Measurements from ENCODE around the gene OR2V2.
"Not testable (repeated sequence)": the region's sequence is repeated elsewhere in the genome, so short reads cannot be mapped to it uniquely, and the experiment has no call there.

OR2V2 gene

DNA sequence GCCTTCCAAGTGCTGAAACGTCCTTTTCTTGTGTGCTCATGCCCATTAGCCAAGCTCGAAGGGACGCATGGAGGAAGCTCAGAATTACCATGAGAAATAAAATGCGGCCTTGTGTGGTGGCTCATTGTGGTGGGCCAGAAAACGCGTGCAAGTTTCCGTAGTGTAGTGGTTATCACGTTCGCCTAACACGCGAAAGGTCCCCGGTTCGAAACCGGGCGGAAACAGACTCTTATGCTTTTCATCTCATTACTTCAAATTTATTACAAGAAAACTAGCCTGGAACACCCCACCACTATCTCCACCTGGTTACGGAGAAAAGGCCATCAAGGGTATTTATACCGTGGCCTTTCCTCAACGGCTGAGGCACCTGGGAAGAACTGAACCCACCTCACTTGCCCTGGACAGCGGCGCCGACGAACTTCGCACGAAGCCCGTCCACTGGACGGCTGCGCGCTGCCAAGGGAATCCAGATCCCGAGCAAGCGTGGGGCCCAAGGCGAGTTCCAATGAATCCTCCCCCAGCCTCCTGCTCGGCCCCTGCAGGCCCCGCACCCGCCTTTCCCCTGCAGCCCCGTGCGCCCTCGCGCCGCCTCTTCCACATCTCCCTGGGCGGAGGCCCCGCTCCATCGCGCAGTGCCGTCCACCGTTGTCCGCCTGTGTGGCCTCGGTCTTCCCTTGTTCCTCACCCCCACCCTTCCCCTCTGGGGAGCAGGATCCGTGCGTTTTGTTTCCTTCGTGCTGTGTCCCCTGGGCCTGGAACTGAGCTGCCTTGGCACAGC lies 22.3 kb downstream of the OR2V2 start:
- not testable (repeated sequence) for DNase-seq (ENCODE audit: low read depth)

DNA sequence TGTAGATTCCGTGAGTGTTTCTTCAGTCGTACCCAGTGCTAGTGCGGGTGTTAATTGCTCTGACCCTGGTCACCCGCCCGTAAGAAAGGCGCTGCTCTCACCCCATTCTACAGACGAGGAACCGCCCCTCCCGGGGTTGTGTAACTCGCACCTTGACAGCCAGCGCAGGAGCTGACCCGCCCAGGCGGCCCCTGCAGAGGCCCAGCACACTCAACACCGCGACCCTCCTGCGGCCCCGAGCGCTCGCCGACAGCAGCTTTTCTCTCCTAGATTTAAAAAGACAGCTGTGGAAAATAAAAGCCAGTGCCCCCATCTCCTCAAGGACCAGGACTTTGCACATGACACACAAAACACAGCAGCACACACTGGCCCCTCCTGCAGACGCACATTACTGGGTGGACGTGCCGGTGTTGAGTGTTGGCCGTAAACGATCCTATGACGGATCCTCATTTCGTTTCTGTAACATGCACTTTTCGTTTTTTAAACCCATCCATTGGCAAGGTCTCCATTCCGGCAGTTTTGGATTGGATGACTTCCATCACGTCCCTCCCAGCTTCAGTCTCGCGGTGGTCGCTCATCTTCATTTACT lies 22.9 kb downstream of the OR2V2 start:
- no peak for DNase-seq (ENCODE audit: low read depth)

DNA sequence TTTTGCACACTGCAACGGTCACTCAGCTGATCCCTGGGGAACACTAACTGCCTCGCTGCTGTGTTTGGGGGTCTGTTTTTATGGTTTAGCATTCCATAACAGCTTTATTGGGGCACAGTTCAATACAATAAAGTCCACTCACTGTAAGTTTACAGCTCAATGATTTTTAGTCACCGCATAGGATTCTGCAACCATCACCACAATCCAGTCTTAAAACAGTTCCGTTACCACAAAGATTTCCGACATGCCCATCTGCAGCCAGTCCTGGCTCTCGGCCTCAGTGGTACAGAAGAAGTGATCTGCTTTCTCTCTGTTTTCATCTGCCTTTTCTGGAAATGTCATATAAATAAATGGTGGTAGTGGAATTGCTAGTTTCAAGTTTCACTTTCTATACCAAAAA lies 23.6 kb downstream of the OR2V2 start:
- DNase-seq (ENCODE audit: low read depth) = no peak

DNA sequence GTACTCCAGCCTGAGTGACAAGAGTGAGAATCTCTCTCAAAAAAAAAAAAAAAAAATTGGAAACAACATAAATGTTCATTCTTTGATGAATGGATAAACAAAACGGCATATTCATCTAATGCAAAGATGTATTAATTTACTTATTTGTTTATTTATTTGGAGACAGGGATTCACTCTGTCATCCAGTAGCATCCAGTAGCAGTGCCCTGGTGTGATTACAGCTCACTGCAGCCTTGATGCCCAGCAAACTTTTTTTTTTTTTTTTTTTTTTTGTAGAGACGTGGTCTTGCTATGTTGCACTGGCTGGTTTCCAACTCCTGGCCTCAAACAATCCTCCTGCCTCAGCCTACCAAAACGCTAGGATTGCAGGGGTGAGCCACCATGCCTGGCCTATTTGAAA lies 24.4 kb downstream of the OR2V2 start:
- no peak for DNase-seq (ENCODE audit: low read depth)

DNA sequence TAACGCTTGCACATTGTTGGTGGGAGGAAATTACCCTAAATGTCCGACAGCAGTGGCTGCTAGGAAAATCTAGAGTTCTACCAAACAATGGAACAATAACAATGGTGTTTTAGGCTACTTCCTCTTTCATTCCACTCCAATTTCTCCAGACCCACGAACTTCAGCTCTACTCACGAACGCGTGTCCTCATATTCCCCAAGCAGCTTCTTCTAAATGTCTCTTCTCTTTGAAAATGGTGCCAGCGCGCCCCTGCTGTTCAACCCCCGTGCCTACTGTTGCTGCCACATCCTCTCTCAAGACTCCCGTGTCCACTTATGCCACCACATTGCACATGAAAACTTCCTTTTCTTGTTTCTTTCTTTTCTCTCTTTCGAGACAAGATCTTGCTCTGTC lies 25.6 kb downstream of the OR2V2 start:
- DNase-seq (ENCODE audit: low read depth) = no peak

DNA sequence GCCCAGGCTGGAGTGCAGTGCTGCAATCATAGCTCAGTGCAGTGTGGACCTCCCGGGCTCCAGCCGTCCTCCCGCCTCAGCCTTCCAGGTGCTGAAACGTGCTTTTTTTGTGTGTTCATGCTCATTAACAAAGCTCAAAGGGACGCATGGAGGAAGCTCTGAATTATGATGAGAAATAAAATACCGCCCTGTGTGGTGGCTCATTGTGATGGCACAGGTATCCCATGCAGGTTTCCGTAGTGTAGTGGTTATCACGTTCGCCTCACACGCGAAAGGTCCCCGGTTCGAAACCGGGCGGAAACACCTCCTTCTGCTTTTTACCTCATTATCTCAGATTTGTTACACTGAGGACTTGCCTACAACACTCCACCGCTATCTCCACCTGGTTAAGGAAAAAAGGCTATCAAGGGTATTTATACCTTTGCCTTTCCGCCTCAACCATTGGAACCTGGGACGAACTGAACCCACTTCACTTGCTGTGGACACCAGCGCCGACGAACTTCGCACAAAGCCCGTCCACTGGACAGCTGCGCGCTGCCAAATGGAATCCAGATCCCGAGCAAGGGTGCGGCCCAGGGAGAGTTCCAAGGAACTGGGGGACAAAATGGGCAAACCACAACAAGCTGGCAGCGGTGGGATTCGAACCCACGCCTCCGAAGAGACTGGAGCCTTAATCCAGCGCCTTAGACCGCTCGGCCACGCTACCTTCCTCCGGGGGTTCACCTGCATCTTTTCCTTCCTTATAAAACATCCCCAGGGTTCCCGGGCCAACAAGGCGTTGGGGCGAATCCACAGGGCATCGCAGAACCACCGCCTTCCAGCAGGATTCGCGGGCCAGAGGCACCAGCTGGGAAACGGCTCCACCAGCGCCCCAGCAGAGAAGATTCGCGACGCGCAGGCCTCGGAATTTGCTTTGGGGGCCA lies 26.3 kb downstream of the OR2V2 start:
- DNase-seq (ENCODE audit: low read depth) = no peak

DNA sequence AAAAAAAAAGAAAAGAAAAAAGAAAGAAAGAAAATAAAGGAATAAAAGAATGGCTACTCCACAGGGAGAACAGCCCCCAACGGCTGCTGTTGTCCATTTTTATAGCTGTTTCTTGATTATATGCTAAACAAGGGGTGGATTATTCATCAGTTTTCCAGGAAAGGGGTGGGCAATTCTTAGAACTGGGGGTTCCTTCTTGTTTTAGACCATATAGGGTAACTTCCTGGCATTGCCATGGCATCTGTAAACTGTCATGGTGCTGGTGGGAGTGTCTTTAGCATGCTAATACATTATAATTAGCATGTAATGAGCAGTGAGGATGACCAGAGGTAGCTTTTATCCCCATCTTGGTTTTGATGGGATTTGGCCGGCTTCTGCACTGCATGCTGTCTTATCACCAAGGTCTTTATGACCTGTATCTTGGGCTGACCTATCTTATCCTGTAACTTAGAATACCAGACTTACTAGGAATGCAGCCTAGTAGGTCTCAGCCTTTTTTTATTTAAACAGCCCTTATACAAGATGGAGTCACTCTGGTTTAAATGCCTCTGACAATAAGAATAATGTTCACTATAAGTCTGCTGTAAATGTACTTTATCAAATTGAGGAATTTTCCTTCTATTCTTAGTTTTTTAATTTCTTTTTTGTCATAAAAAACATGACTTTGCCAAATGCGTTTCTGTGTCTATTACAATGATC lies 29.0 kb downstream of the OR2V2 start:
- no peak for DNase-seq (ENCODE audit: low read depth)

DNA sequence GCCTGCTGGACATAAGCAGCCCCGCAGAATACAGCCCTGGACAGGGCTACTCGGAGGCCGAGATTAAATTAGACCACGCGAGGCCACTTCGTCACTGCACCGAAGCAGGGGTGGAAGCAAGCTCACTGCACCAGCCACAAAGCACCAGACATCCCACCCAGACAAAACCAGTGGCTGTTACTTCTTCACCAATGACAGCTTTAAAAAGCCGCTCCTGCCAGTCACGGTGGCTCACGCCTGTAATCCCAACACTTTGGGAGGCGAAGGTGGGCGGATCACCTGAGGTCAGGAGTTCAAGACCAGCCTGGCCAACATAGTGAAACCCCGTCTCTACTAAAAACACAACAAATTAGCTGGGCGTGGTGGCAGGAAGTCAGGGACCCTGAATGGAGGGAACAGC lies 30.2 kb downstream of the OR2V2 start:
- not testable (repeated sequence) for DNase-seq (ENCODE audit: low read depth)

DNA sequence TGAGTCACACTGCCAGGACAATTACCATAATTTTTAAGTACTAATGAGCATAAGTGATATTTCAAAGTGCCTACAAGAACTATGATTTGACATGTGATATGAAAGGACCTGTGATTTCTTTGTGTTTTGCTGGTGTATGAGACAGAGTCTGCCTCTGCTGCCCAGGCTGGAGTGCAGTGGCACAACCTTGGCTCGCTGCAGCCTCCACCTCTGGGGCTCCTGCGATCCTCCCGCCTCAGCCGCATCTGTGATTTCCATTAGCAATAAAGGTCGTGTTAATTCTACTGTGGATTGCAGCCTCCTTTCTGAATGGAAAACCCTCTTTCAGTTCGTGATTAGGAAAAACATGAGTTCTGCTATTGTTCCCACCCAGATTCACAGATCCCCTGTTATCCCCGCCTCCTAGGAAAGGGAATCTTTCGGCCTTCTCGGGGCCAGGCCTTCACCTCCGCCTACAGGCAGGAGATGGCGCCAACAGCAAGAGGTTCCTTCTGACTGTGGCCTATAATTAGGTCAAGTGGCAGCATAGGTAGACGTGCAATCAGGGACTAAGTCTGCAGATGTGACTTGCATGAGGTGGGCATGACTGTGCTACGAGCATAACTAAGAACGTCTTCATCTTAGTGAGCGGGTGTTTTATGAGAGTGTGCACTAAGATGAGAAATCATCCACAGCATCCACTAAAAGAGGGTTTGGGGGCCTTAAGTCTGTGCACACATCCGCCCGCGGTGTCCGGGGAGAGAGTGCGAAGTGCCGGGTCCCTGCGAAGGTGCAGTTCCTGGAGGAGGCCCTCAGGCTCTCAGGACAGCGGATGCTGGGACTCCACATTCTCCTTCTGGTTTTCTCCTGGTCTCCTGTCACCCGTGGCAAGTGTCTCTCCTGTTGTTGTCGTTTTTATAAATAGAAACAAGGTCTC lies 34.5 kb downstream of the OR2V2 start:
- DNase-seq (ENCODE audit: low read depth) = peak; percentile 57

DNA sequence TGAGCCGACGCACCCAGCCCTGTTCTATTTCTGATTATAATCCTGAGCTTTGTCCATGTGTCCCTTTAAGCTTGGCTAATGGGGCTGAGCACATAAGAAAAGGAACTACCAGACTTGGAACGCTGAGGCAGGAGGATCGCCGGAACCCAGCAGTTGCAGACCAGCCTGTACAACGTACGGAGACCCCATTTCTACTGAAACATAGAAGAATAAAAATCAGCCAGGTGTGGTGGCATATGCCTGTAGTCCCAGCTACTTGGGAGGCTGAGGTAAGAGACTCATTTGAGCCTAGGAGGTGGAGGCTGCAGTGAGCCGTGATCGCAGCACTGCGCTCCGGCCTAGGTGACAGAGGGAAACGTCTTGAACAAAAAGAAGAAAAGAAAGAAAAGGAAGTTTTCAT lies 35.3 kb downstream of the OR2V2 start:
- no peak for DNase-seq (ENCODE audit: low read depth)

DNA sequence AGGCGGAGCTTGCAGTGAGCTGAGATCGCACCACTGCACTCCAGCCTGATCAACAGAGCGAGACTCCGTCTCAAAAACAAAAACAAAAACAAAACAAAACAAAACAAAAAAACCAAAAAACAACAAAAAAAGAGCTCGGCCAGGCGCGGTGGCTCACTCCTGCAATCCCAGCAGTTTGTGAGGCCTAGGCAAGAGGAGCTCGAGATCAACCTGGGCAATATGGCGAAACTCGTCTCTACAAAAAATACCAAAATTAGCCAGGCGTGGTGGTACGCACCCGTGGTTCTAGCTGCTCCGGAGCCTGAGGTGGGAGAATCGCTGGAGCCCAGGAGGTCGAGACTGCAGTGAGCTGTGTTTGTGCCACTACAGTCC lies 37.4 kb downstream of the OR2V2 start:
- no peak for DNase-seq (ENCODE audit: low read depth)

DNA sequence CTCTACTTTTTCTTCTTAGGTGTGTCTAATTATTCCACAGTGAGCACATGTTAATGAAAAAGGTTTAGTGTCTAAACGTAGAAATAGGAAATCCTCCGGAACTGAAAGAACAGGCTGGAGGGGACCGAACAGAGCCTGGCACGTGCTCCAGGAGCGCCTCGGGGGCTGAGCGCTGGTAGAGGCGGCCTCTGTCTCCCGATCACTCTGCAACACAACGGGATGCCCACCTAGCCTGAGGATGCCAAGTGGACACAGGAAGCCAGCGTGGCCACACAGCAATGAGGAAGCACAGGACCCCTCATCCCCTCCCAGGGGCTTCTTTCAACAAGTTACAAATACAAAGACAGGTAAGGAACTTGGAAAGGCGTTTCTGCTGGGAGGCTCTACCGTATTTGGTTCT lies 38.2 kb downstream of the OR2V2 start:
- DNase-seq (ENCODE audit: low read depth) = no peak

DNA sequence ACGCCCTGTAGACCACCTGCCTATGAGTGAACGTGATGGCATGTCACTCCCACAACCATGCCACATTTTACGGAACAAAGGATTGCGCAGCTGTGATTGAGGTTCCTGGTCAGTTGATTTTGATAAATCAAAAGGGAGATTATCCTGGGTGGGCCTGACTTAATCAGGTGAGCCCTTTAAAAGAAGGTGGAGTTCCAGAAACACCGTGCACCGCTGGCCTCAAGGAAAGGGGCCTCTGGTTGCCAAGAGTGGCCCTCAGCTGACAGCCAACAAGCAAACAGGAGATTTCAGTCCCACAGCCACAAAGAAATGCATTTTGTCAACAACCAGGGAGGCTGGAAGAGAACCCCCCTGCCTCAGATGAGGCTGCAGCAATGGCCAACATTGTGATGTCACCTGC lies 38.6 kb downstream of the OR2V2 start:
- DNase-seq (ENCODE audit: low read depth) = no peak

DNA sequence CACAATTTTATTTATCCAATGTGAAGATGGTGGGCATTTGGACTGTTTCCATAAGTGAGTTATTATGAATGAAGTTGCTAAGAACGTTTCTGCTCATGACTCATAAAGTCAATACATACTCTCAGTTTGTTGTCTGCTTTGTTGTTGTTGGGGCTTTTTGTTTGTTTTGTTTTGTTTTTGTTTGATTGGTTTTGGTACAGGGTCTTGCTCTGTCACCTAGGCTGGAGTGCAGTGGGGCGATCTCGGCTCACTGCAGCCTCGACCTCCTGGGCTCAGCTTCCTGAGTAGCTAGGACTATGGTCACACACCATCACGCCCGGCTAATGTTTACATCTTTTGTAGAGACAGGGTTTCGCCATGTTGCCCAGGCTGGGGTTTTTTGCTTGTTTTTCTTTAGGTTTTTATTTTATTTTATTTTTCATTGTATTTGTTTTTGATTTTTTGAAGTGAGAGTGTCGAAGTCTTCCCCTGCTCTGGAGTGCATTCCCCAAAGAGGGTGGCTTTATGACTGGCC lies 39.7 kb downstream of the OR2V2 start:
- no peak for DNase-seq (ENCODE audit: low read depth)

DNA sequence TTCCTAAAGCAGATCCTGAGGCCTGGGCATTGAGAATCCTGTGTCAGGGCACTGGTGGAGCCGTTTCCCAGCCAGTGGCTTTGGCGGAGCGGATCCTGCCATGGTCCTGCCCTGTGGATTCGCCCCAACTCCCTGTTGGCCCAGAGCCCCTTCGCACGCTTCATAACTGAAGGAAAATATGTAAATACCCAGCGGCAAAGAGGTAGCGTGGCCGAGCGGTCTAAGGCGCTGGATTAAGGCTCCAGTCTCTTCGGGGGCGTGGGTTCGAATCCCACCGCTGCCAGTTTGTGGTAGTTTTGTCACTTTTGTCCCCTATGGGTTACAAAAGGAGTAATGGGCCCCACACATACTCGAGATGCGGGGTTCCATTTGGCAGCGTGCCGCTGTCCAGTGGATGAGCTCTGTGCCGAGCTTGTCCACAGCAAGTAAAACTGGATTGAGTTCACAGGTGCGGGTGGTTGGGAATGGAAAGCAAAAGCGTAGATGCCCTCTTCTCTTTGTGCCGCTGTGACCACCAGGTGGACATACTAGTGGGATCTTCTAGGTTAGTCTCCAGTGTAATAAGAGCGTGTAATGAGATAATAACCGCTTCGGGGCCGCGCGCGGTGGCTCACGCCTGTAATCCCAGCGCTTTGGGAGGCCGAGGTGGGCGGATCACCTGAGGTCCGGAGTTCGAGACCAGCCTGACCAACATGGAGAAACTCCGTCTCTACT lies 40.3 kb downstream of the OR2V2 start:
- no peak for DNase-seq (ENCODE audit: low read depth)

DNA sequence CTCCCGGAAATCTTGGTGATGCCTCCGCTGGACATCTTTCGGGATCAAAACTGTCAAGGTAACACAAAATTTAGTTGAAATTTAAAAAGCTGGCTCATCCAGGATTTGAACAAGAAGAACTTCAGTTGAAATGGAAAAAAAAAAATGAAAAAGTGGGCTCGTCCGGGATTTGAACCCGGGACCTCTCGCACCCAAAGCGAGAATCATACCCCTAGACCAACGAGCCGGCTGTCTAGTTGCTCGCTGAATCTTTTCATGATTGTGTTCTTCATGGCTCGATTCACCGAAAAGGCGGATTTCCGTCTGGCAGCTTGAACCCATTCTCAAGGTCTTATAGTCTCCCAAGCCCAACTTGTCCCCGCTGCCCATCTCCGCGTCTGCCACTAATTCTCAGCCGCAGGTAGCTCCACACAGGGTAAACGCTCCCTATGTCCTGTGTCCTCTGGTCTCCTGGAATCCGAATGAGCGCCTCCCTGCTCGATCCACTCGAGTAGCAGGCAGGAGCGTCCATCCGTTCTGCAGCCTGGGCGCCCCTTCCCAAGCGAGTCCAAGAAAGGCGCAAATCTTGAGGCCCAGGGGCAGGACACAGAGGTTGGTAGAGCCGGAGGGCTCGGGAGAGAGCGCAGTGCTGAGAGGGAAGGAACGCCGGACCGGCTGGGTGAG lies 41.4 kb downstream of the OR2V2 start:
- DNase-seq (ENCODE audit: low read depth) = peak; percentile 68

DNA sequence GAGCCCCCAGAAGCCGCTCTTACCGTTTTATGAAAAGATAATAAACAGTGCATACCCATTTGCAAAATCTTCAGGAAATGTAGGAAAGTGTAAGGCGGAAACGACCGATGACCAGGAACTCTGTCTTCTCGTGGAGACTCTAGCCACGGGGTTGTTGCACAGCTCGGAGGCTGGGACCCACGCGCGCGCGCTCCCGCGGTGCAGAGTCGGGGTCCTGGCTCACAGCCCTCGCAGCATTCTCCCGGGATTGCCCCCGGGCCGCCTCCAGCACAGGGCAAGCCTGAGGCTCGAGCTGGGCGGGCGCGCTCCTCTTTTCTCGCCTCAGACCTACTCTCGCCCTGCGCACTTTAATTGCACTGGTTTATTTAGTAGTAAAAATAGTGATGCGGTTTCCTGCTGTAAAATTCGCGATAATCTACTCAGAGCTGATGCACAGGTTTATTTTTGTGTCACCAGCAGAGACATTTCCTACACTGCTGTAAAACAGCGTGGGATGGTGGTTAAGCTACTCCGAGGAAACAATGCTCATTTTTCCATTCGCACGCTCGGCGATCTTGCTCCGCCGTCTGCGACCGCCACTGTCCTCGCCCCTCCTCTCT lies 42.1 kb downstream of the OR2V2 start:
- peak; percentile 60 for DNase-seq (ENCODE audit: low read depth)

DNA sequence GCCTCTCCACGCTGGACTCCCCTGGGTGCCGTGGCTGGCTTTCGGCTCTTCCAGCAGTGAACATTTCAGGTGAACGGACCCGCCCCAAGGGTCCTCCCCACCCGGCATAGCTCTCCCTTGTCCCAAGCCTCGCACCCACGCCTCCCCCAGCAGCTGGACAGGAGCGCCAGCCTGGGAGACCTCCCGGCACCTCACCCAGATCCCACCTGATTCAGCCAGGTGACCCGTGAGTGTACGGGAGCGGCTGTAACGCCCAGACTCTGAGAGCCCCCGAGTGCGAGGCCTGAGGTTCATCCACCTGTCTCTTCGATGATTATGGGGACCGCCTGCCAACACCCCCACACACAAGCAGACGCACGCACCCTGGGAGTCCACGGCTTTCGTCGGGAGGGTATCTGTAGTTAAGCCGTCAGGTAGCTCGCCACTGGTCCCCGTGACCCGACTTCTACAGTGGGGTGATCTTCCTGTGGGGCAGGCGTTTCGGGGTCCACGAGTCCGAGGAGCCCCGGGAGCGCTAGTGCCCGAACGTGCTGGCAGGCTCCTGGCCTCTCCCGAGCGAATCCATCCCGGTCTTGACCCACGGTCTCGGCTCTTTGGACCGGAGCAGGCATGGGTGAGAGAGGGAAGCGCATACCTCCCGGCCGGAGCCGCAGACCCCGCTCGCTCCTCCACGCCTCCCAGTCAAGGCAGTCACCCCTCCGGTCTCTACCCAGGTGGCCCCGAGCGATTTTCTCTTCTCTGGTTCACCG lies 42.8 kb downstream of the OR2V2 start:
- no peak for DNase-seq (ENCODE audit: low read depth)
